ENCODE results near the gene RUSF1. TPM values are rescaled to one million over a fixed set of nuclear protein-coding genes. Genes with fewer than 3 reads are reported as not detected.

The RUSF1 gene
- total RNA-seq, 1 experiment from 2014 or later = 30.5 TPM

DNA sequence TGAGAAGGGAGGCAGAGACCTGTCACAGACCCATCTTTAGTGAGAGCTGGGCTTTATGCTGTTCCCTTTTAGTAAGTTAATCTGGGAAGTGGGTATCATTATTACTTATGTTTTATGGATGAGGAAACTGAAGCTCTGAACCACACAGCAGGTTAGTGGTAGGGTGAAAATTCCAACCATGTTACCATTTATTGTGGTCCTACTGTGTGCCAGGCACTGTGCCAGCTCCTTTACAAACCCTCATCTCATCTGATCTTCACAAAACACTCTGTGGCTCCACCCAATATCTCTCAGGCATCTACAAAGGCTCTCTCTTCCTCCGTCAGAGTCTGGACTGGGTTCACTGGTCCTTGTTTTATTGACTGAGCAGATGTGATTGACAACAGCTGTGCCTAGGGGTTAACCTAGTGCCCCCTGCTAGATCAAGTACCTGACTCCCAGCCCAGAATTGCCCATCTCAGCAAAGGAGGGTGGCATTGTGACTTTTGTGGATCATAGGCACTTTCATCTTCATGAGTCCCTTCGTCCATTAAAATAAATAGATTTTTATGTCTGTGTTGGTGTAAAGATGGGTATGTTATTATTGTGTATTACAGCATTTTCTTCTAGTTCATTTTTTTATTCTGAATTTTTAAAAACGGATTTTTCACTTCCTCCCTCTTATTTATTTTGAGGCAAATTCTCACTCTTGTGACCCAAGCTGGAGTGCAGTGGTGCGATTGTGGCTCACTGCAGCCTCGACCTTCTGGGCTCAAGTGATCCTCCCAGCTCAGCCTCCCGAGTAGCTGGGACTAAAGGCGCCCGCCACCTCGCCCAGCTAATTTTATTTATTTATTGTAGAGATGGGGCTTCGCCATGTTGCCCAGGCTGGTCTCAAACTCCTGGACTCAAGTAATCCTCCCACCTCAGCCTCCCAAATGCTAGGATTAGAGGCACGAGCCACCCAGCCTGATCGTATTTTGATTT is 33.1 kb downstream of the RUSF1 start:
- intact Hi-C loops (cut with micrococcal nuclease; ENCODE audit: unreplicated experiment) = no loop called here
- ChIA-PET CTCF (interaction anchor here (1.0 to 3.6 kb wide), 3 partner anchors 15 to 17 kb away, joined by 3 to 33 read pairs (median 3); partner anchors contain the start of gene ARMC5), POLR2A (no interaction called here)
- no peaks in the 10 kb centered on the region for H3K9me3 Mint-ChIP-seq (ENCODE audit: unreplicated experiment)
- H3K36me3 Mint-ChIP-seq (ENCODE audit: insufficient read depth, unreplicated experiment) = peaks cover 24% of the 10 kb centered on the region
- no peaks in the 10 kb centered on the region for H3K27me3 Mint-ChIP-seq (ENCODE audit: insufficient read depth, unreplicated experiment)
- H3K27ac Mint-ChIP-seq (ENCODE audit: unreplicated experiment) = no peak overlapping the region
- TF ChIP-seq CTCF (IDR thresholded peaks at IDR 0.05; ENCODE audit: insufficient read depth in 1 of 2, low read depth in 1 of 2, low read length in 1 of 2, severe bottlenecking in 1 of 2, unreplicated experiment in 1 of 2) = no peak
- peaks cover 3% of the 10 kb centered on the region for H3K4me1 ChIP-seq
- BruUV-seq (replicated peaks) = no TSS peak
- H3K9me3 ChIP-seq = no peaks in the 10 kb centered on the region
- H3K27me3 ChIP-seq (replicated peaks; ENCODE audit: control insufficient read depth, insufficient read depth, low read length) = no peaks in the 10 kb centered on the region
- H3K4me3 Mint-ChIP-seq (ENCODE audit: unreplicated experiment) = no peak overlapping the region
- H3K4me1 Mint-ChIP-seq (ENCODE audit: low read depth, unreplicated experiment) = peaks cover 24% of the 10 kb centered on the region
- no peak overlapping the region for H3K4me3 ChIP-seq (ENCODE audit: low read depth, low read length)
- no peaks in the 10 kb centered on the region for H3K36me3 ChIP-seq (ENCODE audit: control insufficient read depth, insufficient read depth, low read length)
- no peak for DNase-seq

DNA sequence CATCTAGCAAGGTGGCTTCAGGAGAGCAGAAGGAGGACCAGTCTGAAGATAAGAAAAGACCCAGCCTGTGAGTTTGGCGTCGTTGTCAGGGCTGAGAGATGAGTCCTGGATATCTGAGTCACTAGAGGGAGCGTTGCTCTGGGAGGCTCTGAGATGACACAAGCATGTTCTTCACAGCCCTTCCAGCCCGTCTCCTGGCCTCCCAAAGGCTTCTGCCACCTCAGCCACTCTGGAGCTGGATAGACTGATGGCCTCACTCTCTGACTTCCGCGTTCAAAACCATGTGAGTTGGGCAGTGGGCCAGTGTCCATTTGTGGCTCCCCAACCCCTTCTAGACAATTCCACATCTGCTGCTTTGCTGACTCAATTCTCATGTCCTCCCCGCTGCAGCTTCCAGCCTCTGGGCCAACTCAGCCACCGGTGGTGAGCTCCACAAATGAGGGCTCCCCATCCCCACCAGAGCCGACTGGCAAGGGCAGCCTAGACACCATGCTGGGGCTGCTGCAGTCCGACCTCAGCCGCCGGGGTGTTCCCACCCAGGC is 33.9 kb downstream of the RUSF1 start:
- no peak for TF ChIP-seq CTCF (IDR thresholded peaks at IDR 0.05; ENCODE audit: insufficient read depth in 1 of 2, low read depth in 1 of 2, low read length in 1 of 2, severe bottlenecking in 1 of 2, unreplicated experiment in 1 of 2)
- H3K27me3 ChIP-seq (replicated peaks; ENCODE audit: control insufficient read depth, insufficient read depth, low read length) = no peaks in the 10 kb centered on the region
- ChIA-PET CTCF (interaction anchor here (1.0 to 1.1 kb wide), 2 partner anchors 14 to 16 kb away, joined by 3 read pairs; no protein-coding TSS in a partner anchor), POLR2A (no interaction called here)
- H3K36me3 ChIP-seq (ENCODE audit: control insufficient read depth, insufficient read depth, low read length) = no peaks in the 10 kb centered on the region
- TSS peak; percentile 6 for BruUV-seq (replicated peaks)
- DNase-seq = no peak
- no peak overlapping the region for H3K4me3 ChIP-seq (ENCODE audit: low read depth, low read length)
- peaks cover 3% of the 10 kb centered on the region for H3K4me1 ChIP-seq
- Mint-ChIP-seq H3K4me3 (ENCODE audit: unreplicated experiment) (no peak overlapping the region), H3K9me3 (ENCODE audit: unreplicated experiment) (no peaks in the 10 kb centered on the region), H3K4me1 (ENCODE audit: low read depth, unreplicated experiment) (peaks cover 24% of the 10 kb centered on the region), H3K27me3 (ENCODE audit: insufficient read depth, unreplicated experiment) (no peaks in the 10 kb centered on the region), H3K27ac (ENCODE audit: unreplicated experiment) (no peak overlapping the region), H3K36me3 (ENCODE audit: insufficient read depth, unreplicated experiment) (peaks cover 19% of the 10 kb centered on the region)
- intact Hi-C loops (cut with micrococcal nuclease; ENCODE audit: unreplicated experiment) = no loop called here
- no peaks in the 10 kb centered on the region for H3K9me3 ChIP-seq

DNA sequence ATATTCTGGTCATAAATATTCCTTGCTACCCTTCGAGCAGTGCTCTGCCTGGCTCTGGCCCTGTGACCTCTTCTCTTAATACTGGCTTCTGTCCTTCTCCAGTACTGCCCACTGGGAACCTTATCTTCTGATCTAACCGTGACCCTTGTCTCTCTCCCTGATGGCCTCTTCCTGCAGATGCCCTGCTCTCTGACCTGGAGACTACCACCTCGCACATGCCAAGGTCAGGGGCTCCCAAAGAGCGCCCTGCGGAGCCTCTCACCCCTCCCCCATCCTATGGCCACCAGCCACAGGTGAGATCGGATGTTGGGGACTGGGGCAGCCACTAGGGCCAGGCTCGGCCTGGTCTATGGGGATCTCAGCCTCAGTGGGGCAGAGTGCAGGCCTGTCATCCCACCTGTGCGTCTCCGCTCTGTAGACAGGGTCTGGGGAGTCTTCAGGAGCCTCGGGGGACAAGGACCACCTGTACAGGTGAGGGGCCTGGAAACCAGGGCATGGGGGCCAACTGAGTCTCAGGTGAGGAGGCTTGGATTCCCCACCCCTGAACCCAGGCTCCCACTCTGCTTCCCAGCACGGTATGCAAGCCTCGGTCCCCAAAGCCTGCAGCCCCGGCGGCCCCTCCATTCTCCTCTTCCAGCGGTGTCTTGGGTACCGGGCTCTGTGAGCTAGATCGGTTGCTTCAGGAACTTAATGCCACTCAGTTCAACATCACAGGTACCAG is 34.8 kb downstream of the RUSF1 start:
- ChIA-PET POLR2A (no interaction called here), CTCF (interaction anchor here (1.0 to 1.1 kb wide), 2 partner anchors 15 to 22 kb away, joined by 3 read pairs; no protein-coding TSS in a partner anchor)
- Mint-ChIP-seq H3K9me3 (ENCODE audit: unreplicated experiment) (no peaks in the 10 kb centered on the region), H3K27me3 (ENCODE audit: insufficient read depth, unreplicated experiment) (no peaks in the 10 kb centered on the region), H3K27ac (ENCODE audit: unreplicated experiment) (peak overlapping the region; percentile 57), H3K36me3 (ENCODE audit: insufficient read depth, unreplicated experiment) (peaks cover 19% of the 10 kb centered on the region), H3K4me1 (ENCODE audit: low read depth, unreplicated experiment) (peaks cover 24% of the 10 kb centered on the region), H3K4me3 (ENCODE audit: unreplicated experiment) (peak overlapping the region; percentile 96)
- TF ChIP-seq CTCF (IDR thresholded peaks at IDR 0.05; ENCODE audit: insufficient read depth in 1 of 2, low read depth in 1 of 2, low read length in 1 of 2, severe bottlenecking in 1 of 2, unreplicated experiment in 1 of 2) = no peak
- peaks cover 3% of the 10 kb centered on the region for H3K4me1 ChIP-seq
- H3K4me3 ChIP-seq (ENCODE audit: low read depth, low read length) = no peak overlapping the region
- BruUV-seq (replicated peaks) = no TSS peak
- no peaks in the 10 kb centered on the region for H3K9me3 ChIP-seq
- intact Hi-C loops (cut with micrococcal nuclease; ENCODE audit: unreplicated experiment) = no loop called here
- no peaks in the 10 kb centered on the region for H3K36me3 ChIP-seq (ENCODE audit: control insufficient read depth, insufficient read depth, low read length)
- no peak for DNase-seq
- no peaks in the 10 kb centered on the region for H3K27me3 ChIP-seq (replicated peaks; ENCODE audit: control insufficient read depth, insufficient read depth, low read length)
